ENCODE results near the gene LDLRAD4.

LDLRAD4 gene

DNA sequence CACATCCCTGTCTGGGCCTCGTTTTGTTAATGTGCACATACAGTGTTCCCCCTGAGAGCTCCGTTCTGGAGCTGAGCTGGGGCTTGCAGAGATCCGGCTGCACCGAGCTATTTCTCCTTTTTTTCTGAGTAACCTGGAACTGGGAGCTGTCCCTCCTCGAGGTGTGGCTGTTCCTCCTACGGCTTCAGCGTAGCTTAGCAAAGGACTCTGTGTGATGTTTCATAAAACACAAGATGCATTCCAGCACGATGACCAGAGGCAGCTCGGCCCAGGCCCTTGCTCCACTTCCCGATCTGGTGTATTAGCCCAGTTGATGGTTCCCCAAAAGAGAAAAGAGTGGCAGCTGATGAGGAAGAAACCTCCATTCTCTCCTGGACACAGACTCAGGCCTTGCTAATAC lies 404.8 kb downstream of the LDLRAD4 start:
- Histone ChIP-seq H2AFZ (ENCODE audit: low read depth) (no peak overlapping the region), H3K79me2 (ENCODE audit: insufficient read depth, low read depth) (no peaks in the 10 kb centered on the region), H3K9ac (no peak overlapping the region)

GRCh38 chr18:13623871-13624270 lies 405.3 kb downstream of the LDLRAD4 start:
- Histone ChIP-seq H3K4me2 (no peak overlapping the region), H4K20me1 (ENCODE audit: insufficient read depth) (no peaks in the 10 kb centered on the region), H3K36me3 (ENCODE audit: insufficient read depth) (no peaks in the 10 kb centered on the region), H2AFZ (ENCODE audit: low read depth) (no peak overlapping the region), H3K27me3 (ENCODE audit: insufficient read depth, low read depth) (no peaks in the 10 kb centered on the region), H3K79me2 (ENCODE audit: insufficient read depth, low read depth) (no peaks in the 10 kb centered on the region), H3K4me3 (IDR thresholded peaks at IDR 0.05; ENCODE audit: insufficient read depth, low read depth, low read length) (no peak overlapping the region), H3K27ac (no peak overlapping the region), H3K9ac (no peak overlapping the region), H3K4me1 (ENCODE audit: low read depth, poor library complexity, severe bottlenecking) (no peaks in the 10 kb centered on the region)
- TF ChIP-seq, protein P1, sequence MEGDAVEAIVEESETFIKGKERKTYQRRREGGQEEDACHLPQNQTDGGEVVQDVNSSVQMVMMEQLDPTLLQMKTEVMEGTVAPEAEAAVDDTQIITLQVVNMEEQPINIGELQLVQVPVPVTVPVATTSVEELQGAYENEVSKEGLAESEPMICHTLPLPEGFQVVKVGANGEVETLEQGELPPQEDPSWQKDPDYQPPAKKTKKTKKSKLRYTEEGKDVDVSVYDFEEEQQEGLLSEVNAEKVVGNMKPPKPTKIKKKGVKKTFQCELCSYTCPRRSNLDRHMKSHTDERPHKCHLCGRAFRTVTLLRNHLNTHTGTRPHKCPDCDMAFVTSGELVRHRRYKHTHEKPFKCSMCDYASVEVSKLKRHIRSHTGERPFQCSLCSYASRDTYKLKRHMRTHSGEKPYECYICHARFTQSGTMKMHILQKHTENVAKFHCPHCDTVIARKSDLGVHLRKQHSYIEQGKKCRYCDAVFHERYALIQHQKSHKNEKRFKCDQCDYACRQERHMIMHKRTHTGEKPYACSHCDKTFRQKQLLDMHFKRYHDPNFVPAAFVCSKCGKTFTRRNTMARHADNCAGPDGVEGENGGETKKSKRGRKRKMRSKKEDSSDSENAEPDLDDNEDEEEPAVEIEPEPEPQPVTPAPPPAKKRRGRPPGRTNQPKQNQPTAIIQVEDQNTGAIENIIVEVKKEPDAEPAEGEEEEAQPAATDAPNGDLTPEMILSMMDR (conservative IDR thresholded peaks at IDR 0.05; ENCODE audit: low read depth, low read length), result no peak

More for the DNA sequence above, 404.8 kb downstream of the LDLRAD4 start:
- TF ChIP-seq, protein P1 (conservative IDR thresholded peaks at IDR 0.05; ENCODE audit: low read depth, low read length), result no peak
- no peaks in the 10 kb centered on the region for H3K36me3 ChIP-seq (ENCODE audit: insufficient read depth)
- no peak overlapping the region for H3K4me2 ChIP-seq
- H4K20me1 ChIP-seq (ENCODE audit: insufficient read depth), result no peaks in the 10 kb centered on the region
- H3K4me3 ChIP-seq (IDR thresholded peaks at IDR 0.05; ENCODE audit: insufficient read depth, low read depth, low read length), result no peak overlapping the region
- H3K4me1 ChIP-seq (ENCODE audit: low read depth, poor library complexity, severe bottlenecking), result no peaks in the 10 kb centered on the region
- H3K27ac ChIP-seq, result no peak overlapping the region
- no peaks in the 10 kb centered on the region for H3K27me3 ChIP-seq (ENCODE audit: insufficient read depth, low read depth)

DNA sequence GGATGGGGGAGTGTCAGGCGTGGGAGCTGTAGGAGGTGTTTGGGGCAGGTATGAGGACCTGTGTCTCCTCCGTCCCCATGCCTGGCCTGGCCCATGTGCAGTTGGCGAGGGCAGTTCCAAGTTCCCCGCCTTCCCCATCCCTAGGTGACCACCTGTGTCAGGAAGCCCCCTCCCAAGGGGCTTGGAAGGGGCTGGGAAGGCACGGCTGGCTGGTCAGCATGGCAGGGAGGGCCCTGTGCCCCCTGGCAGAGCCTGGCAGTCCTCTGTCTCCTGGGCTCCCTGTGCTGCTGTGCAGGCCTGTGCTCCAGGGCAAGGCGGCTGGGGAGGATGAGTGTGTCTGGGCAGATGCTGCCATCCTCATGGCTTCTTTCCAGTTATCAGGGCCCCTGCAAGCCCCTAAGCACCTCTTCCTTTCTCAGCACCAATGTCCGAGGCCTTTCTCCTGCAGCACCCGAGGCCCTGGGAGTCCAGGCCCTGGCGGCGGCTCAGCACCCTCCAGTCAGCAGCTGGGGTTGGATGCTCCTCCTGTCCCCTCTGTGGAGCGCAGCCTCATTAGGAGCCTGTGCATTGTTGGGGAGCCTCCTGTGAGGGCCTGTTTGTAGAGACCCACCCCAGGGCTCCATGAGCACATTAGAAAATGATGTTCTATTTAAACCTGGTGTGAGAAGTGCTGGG lies 406.1 kb downstream of the LDLRAD4 start:
- H2AFZ ChIP-seq (ENCODE audit: low read depth), result no peak overlapping the region
- H4K20me1 ChIP-seq (ENCODE audit: insufficient read depth), result no peaks in the 10 kb centered on the region
- H3K79me2 ChIP-seq (ENCODE audit: insufficient read depth, low read depth), result no peaks in the 10 kb centered on the region
- H3K27me3 ChIP-seq (ENCODE audit: insufficient read depth, low read depth), result no peaks in the 10 kb centered on the region
- H3K27ac ChIP-seq, result no peak overlapping the region
- H3K36me3 ChIP-seq (ENCODE audit: insufficient read depth), result no peaks in the 10 kb centered on the region
- no peak overlapping the region for H3K4me2 ChIP-seq
- no peak overlapping the region for H3K4me3 ChIP-seq (IDR thresholded peaks at IDR 0.05; ENCODE audit: insufficient read depth, low read depth, low read length)
- TF ChIP-seq, protein P1 (conservative IDR thresholded peaks at IDR 0.05; ENCODE audit: low read depth, low read length), result no peak
- peaks cover 7% of the 10 kb centered on the region for H3K4me1 ChIP-seq (ENCODE audit: low read depth, poor library complexity, severe bottlenecking)
- H3K9ac ChIP-seq, result no peak overlapping the region

GRCh38 chr18:13625355-13625754 lies 406.8 kb downstream of the LDLRAD4 start:
- Histone ChIP-seq H3K36me3 (ENCODE audit: insufficient read depth) (no peaks in the 10 kb centered on the region), H3K27me3 (ENCODE audit: insufficient read depth, low read depth) (no peaks in the 10 kb centered on the region), H2AFZ (ENCODE audit: low read depth) (no peak overlapping the region), H3K4me2 (no peak overlapping the region), H3K4me1 (ENCODE audit: low read depth, poor library complexity, severe bottlenecking) (peaks cover 12% of the 10 kb centered on the region), H4K20me1 (ENCODE audit: insufficient read depth) (no peaks in the 10 kb centered on the region), H3K79me2 (ENCODE audit: insufficient read depth, low read depth) (no peaks in the 10 kb centered on the region), H3K27ac (no peak overlapping the region), H3K9ac (no peak overlapping the region), H3K4me3 (IDR thresholded peaks at IDR 0.05; ENCODE audit: insufficient read depth, low read depth, low read length) (no peak overlapping the region)
- TF ChIP-seq, protein P1 (conservative IDR thresholded peaks at IDR 0.05; ENCODE audit: low read depth, low read length), result no peak
